ENCODE data around the gene POLG.

Gene POLG

DNA sequence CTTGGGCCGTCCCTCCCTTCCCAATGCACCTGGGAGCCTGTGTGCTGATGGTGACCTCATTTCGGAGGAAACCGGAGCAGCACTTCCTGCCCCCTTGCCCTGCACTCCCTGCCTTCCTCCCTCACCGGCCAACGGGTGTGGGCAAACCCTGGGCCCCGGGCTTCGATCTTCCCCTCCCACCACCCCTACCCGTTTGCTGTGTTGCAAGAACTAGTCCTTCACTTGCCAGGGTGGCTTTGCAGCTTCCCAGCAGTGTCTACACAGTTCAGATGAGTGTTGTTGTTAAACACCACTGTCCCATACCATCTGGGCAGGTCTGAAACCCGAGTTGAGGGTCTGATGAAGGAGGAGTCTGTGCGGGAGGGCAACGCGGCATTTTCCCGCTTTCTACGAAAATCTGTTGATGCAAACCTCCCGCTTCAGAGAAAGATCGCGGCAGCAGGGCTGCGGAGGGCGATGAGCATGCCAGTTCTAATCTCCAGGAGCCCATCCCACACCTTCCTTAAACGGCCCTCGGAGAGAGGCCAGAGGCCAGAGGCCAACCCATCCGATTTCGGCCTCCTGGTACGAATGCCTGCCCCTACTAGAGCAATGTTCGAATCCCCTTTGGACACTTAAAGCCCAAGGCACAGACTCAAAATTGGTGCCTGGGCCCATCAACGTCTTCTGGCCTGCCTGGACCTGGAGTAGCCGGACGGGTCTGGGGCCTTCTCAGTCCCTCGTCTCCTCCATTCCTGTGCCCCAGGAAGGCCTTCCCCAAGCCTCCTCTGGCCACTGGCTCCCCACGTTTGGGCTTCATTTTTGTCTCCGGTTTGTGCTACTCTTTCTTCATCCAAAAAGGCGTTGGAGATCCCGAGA is 35.7 kb upstream of the POLG start:
- no peak for DNase-seq (ENCODE audit: low read depth)

DNA sequence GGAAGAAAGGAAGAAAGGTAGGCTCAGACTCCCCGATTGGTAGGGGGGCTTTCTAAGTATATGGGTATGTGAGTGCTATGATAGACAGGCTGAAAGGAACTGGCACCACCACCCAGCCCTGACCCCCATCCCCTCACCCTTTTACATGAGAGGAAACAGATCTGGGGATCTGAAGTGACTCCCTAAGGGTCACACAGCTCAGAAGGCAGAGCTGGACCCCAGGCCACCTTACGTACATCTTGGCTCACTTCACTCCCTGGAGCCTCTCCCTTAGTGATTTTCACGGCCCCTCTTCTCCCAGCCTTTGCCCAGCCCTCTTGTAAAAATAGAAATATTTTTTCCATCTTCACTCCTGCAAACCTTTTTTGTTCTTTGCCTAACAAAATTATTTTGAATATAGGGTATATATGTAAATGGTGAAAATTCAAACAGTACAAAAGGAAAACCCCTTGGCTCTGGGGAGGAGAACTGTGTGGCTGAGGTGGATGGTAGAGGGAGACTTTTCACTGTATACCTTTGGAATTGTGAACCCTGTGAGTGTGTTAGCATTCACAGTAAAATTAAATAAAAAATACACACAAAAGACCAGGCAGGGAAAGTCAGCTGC is 34.8 kb upstream of the POLG start:
- no peak for DNase-seq (ENCODE audit: low read depth)

DNA sequence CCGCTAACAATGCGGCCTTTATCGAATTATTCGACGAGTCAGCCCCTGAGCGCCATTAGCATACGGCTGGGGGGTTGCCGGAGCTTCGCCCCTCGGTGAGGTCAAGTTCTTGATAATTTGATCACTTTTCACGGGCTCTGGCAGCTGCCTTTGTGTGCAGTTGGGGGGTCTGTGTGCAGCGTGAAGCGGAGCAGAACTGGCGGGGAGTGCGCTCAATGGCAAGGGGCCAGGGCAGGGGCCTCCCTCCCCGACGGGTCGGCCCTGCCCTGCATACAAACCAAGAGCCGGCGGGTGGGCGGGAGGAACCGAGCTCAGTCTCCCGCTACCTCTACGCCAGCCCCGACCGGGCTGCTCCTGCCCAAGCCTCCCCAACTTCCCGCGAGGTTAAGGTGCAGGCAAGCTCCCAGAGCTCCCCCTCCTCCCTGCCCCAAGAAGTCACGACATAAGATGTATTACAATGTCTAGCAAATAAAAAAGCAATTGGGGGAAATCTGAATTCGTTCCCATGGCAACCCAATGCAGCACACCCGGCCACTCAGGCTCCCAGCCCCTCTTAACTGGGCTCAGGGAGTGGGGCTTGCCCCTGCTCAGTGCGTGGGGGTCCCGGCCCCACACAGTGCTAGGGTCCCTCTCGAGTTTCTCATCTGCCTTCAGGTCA is 34.1 kb upstream of the POLG start:
- no peak for DNase-seq (ENCODE audit: low read depth)

DNA sequence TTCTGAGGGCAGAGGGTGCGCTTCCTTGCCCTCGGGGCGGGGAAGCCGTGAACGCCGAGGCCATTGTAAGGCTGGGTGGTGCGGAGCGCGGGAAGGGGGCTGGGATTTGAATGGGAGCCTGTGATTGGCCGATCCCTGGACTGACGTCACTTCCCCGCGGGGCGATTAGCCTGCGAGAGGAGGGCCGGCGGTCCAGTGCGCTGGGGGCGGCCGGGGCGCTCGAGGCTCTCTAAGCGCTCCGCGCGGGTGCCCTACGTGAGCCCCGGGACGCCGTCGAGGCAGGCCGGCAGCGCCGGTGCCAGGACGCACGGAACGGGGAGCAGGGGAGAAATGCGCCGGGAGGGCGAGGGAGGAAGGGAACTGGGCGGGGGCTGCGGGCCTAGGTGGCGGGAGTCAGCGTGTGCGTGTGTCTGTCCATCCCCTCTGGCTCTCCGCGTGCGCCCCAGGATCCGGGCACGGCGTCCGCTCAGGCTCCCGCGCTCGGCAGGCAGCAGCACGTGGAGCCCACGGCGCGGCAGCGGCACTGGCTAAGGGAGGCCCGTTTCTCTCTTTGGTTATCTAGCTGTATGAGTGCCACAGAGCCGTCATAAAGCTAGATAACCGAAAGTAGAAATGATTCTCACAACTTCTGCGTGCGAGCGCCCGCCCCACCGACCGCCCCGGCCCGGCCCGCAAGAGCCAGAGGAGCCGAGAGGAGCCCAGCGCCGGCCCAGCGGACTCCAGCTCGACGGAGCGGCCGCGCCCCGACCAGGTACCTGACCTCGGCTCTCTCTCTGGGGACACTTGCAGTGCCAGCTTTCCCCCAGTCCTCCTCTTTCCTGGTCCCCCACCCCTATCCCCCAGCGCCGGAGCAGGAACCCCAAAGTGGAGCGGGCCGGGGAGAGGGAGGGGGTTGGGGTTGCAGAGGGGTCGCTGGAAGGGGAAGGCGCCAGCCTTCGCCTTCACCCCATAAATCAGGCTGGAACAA is 33.1 kb upstream of the POLG start:
- no peak for DNase-seq (ENCODE audit: low read depth)

DNA sequence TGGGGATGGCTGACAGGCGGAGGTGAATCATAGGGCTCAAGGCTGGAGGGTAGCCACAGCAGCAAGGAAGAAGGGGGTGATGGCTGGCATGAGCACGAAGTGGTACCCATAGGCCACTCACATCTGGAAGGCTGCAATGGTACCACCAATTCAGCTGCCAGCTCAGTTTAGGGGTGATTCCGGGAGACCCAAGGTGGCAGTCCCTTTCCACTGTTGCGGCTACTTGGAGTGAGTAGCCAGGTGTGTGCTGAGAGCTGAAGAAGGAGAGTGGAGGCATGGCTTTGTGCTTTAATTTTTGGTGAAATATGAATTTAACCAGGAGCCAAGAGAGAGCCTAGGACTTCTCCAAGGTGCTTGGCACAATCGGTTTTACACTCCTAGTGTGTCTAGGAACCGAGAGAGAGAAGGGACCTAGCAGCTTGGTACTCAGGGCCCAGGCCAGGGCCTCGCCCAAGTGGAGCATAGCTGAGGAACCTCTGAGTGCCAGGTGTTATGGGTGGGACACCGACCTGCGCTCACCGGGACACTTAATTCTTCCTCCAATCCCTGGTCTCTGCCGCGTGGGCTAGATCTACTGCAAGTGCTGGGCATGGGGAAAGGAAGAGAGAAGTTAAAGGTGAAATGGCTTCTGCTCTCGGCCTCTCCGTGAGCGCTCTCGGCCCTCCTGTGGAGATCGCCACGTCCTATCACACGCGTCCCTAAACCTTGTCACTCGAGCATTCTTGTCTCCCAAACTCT is 32.2 kb upstream of the POLG start:
- no peak for DNase-seq (ENCODE audit: low read depth)

DNA sequence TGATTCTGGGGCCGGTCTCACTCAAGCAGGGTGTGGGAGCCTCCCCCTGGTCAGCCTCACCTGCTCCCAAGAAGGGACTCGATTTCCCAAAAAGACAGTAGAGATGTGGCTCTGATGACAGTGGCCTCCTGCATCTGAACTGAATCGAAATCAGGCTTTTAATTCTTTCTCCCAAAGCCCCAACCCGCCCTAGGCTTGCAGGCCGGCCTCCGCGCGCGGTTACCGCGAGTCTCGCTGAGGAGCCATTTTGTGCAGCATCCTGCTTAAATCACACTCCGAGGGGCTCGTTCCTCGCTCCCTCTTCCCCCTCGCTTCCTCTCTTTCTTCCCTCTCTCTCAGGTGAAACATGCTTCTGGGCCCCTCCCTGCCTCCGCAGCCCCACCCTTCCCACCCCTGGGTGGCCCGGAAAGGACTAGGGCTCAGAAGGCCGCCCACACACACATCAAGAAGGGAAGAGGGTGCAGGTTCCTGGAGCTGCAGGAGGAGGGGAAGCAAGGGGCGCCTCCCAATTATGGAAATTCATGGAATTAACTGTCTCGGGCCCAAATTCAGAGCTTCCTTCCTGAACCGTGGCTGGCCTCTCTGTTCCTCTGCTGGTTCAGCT is 30.9 kb upstream of the POLG start:
- no peak for DNase-seq (ENCODE audit: low read depth)

DNA sequence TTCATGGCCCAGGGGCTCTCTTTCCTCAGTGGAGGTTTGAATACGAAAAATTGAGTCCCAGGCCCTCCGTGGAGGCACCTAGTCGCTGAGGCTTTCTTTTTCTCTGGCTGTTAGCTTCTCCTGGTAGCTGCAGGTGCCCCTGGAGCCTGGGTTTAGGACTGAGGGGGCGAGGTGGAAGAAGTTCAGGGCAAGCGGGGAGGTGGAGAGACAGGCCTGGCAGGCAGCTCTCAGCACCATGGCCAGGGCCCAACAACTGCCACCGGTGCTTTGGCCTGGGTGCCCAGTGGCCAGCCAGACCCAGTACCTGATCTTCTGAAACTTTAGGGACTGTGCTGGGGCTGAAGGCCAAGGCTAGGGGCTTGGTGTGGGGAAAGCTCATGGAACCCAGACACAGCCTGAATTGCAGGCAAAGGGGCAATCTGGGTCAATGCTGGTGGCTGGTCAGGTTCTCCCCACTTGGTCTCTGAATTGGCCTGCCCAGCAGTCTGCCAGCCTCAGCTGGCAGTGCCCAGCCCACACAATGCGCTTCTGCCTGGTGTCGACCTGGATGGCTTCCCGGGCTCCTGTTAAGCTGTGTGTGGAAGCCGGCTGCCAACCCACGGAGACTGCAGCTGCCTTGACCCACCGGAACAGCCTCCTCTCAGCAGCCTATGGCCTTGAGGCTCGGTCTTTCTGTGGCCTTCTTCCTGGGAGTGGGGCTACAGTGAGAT is 30.3 kb upstream of the POLG start:
- DNase-seq (ENCODE audit: low read depth): no peak

DNA sequence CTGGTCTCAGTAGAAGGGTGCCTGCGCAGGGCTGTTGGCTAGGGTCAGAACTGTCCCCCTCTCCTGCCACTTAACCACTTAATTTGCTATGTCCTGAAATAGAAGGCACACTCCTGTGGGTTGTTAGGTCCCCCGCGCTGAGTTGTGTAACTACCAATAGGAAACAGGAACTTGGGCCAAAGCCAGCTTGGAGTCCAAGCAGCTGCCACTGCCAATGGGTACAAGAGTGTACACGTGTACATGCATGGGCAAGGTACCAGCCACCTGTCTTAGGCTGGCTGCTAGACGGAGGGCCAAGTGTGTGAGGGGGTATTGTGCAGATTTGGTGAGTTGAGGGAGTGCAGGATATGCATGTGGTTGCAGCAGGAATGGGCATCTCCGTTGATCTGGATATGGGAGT is 29.7 kb upstream of the POLG start:
- DNase-seq (ENCODE audit: low read depth): no peak

DNA sequence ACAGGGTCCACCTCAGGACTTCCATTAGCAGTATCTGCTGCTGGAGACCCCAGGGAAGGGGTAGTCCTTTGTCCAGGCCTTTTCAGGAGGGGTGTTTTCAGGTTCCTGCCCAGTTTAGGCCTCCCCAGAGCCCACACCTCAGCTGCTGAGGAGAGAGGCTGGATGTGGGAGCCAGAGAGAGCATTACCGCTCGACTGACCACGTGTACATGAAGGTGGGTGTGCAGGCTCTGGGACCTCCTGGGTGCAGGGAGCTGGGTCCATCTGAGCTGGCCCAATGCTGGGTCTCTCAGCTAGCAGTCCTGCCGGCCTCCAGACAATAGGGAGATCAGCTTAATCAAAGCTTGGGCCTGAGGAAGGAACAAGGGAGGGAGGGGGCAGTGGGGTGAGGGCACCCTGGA is 29.1 kb upstream of the POLG start:
- no peak for DNase-seq (ENCODE audit: low read depth)

DNA sequence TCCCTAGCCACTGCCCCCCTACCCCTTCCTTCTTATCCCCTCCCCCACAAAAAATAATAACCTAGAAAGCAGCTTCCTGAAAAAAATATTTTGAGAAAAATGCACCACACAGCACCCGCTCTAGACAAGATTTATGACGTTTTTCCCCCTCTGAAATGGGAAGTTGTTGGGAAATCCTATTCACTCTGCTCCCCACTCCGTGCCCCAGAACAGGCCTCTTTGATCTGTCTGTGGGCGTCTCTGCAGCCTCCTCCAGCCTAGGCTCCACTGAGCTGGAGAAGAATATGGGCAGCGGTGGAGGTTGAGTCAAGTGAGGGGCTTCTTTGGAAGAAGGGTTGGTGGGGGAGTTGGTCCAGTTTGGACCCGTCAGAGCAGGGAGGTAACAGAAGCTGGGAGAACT is 28.5 kb upstream of the POLG start:
- no peak for DNase-seq (ENCODE audit: low read depth)

DNA sequence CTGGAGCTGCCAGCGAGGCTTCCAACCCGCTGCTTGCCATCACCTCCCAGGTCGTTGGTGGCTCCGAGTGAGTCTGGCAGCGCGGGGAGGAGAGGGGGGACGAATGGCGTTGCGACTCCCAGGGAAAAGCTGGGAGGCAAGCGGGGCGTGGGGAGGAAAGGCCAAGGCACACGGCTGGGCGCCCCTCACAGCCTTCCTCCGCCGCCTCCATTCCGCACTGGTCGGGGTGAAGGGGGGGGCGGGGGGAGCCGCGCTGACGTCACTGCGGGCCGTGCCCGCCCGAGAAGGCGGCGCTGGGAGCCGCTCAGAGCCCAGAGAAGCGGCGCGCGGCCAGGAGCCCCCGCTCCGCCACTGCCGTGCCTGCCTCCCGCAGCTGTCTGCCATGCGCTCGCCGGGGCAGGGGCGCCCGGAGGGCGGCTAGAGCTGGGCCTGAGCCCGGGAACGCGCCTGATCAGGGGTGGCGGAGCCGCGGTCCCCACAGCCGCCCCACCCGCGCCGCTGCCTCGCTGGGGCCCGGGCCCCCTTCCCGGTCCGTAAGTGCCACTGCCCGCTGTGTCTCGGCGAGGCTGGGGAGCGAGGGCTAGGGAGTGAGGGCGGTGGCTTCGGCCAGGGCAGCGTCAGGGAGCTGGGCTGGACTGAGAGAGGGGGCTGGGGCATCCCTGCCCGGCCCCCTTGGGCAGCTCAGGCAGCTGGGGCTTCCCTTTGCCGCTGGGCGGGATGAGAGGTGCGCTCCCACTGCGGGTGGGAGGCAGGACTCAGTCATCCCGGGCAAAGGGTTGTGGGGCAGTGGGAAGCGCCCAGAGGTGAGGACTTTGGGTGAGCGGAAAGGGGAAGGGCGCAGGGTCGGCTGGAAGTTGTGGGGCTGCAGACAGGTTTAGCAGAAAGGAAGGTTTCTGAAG is 27.8 kb upstream of the POLG start:
- no peak for DNase-seq (ENCODE audit: low read depth)

DNA sequence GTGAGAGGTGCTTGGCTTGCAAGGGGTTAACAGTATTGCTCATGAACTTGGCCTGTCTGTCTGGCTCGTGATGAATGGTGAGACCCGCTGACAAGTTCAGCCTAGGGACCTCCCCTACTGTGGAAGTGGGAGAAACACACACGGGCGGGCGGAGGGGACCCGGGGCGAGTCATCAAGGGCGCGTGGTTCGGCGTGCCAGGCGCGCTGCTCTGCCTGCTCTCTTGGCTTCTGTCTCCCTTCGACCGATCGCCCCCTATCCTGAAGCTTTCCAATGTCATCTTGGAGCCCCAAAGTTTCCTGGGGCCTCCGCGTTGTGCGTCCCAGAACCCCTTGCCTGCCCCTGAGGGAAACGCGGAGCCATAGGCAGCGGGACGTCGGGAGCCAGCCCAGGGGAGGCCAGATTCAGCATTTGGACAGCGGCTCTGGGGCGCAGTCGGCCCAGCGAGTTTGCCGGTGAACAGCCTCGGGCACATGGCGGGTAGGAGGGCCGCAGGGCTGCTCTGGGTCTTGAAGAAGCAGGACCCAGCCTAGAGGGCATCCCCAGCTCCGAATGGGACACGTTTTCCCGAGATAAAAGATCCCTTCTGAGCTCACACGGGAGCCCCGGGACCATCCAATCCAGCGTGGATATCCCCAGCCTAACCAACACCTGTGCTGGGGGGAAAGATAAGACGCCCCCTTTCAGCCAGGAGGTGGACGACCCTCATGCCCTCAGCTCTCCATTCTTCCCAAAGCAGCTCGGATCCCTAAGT is 27.0 kb upstream of the POLG start:
- peak; percentile 35 for DNase-seq (ENCODE audit: low read depth)

DNA sequence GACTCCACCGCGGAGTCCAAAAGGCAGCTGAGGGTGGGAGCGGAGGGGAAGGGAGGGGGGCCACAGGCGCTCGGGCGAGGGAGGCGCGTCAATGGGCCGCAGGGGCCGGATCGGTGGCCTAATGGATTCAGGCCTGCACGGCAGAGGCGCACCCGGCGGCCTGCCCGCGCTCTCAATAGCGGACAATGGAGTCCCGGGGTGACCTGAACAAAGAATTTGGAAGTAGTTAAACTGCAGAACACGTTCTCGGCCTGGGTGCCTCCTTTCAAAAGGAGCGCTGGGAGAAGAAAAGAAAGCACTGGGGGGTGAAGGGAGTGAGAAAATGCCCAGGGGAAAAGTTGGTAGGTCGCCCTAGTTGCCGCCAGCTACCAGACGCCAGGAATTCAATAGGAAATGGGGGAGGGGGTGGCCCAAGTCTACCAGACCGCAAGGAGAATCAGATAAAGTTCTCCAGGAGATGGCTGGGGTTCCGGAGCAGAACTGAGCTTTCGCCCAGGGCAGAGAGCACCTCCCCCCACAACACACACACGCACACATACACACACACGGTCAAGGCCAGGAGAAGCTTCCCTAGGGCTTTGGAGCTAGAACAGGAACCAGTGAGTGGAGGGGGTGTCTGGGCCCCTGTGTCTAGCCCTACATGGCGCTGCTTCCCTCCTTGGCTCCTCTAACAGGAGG is 25.8 kb upstream of the POLG start:
- no peak for DNase-seq (ENCODE audit: low read depth)

DNA sequence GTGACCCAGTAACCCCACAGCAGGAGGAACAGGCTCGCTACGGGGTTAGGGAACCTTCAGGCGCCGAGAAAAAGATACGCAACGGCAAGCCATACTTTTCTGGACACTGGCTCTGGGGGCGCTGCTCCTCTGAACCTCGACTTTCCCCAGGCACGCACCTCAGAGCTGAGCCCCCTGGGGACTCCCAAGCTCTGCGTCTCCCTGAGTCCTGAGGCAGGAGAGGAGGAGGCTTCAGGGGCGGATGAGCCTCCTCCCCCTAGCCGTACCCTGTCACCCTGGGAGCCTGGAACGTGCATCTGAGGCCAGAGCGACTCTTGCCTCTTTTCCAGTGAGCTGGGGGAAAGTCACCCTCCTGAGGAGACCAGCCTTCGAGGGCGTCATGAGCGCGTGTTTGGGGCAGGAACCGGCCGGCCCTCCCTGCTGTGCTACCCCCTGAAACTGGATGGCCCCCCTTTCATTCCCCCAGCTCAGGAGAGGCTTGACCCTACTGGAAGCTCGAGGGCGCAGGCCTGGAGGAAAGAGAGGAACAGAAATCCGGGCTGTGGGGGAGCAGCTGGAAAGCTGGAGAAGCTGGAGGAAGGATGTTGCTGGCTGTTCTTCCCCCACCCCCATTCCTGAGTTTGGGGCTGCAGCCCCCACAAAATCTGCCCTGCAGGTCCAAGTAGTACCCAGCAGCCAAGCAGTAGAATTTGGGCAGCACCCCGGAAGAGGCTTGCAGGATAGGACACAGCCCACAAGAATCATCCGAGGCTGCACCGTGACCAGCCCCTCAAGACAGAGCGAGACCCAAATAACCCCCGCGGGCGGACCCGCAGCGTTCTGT is 25.1 kb upstream of the POLG start:
- no peak for DNase-seq (ENCODE audit: low read depth)

DNA sequence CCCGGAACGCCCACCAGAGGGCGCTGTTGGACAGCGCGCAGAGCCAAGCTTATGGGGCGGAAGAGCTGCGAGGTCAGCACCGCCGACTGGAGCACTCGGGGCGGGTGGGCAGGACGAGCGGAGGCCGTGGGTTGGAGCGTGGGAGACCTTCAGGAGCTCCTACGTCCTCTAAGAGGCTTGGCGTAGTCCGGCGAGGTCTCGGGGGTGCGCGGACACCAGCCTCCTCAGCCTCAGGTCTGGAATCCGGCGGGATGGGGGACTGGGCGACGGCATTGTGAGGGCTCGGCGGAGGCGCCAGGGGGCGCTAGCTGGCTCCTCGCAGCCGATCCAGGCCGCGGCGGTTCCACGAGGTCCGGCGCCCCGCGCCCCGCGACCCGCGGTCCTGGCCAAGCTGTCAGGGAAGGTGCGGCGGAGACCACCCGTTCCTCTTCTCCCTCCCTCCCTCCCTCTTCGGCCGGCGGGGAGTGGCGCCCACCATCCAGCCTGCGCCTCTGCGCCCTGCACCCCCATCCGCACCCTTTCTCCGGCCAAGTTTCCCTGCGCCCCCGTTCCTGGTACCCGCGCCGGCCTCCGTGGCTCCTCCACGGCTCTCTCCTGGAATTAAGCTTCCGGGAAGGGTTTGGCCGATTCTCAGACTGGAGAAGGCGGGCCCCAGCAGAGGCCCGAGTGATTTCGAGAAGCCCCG is 24.3 kb upstream of the POLG start:
- DNase-seq (ENCODE audit: low read depth): peak; percentile 66

DNA sequence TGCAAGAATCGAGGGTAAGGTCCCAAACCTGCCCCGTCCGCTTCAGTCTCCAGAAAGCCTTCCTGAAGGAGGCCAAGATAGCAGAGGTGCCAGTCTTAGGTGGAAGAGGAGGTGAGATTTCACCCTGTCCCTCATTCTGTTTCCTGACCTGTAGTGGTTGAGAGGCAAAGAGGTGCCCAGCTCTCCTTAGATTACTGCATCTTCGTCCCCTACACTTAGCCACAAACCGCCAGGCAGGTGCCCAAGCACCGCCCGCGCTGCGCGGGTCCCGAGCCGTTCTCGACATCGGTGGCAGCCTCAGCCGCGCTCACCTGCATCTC is 23.8 kb upstream of the POLG start:
- DNase-seq (ENCODE audit: low read depth): no peak

Measured in stimulated activated CD8-positive, alpha-beta memory T cell treated with anti-CD3 and anti-CD28 coated beads, Interleukin-12 subunit alpha, Interleukin-12 subunit beta, amount 100 ng/mL, for 4 hours (primary cell).